ENCODE results near the gene PAK6. TPM values are rescaled to one million over a fixed set of nuclear protein-coding genes. Genes with fewer than 3 reads are reported as not detected.
A peak's percentile ranks its signal among the peaks of the same experiment; 100 is the strongest.

PAK6 gene
- total RNA-seq, 1 donor = not detected

DNA sequence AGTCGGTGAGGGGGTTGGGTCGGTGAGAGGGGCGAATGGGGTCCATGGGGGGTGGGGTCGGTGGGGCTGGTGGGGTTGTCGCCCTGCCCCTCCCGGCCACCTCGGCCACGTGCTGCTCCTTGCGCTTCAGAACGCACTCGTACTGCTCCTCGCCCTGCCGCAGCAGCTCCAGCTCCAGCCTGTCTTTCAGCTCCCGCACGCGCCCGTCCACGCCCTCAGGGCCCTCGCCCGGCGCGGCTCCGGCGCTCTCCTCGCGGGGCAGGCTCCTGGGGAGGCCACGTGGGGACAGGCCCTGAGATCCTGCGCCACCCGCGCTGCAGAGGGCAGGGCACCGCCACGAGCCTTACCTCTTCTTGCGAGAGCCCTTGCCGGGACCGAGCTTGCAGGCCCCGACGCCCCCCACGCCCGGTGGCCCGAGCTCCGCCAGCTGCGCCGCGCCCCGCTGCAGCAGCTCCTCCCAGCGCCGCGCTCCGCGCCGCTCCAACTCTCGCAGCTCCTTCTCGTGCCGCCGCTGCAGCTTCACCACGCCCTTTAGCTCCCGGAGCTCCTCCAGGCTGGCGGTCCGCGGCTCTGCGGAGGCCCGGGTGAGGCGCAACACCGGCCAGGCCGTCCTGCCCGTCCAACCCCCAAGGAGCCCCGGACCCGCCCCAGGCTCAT, 52.2 kb downstream of the PAK6 start:
- H3K4me2 ChIP-seq (ENCODE audit: insufficient read depth, low read length) = peak overlapping the region; percentile 66
- H4K20me1 ChIP-seq (ENCODE audit: insufficient read depth, low read length) = no peaks in the 10 kb centered on the region
- H3K36me3 ChIP-seq (ENCODE audit: insufficient read depth, low read length) = no peaks in the 10 kb centered on the region
- H2AFZ ChIP-seq (ENCODE audit: low read length) = peak overlapping the region; percentile 72
- H3K27me3 ChIP-seq (ENCODE audit: insufficient read depth, low read length) = peaks cover 31% of the 10 kb centered on the region
- DNase-seq (ENCODE audit: insufficient read length, low spot score, missing footprints) = peak; percentile 98
- no peak overlapping the region for H3K27ac ChIP-seq (ENCODE audit: low read depth, low read length)
- TF ChIP-seq, protein P1, sequence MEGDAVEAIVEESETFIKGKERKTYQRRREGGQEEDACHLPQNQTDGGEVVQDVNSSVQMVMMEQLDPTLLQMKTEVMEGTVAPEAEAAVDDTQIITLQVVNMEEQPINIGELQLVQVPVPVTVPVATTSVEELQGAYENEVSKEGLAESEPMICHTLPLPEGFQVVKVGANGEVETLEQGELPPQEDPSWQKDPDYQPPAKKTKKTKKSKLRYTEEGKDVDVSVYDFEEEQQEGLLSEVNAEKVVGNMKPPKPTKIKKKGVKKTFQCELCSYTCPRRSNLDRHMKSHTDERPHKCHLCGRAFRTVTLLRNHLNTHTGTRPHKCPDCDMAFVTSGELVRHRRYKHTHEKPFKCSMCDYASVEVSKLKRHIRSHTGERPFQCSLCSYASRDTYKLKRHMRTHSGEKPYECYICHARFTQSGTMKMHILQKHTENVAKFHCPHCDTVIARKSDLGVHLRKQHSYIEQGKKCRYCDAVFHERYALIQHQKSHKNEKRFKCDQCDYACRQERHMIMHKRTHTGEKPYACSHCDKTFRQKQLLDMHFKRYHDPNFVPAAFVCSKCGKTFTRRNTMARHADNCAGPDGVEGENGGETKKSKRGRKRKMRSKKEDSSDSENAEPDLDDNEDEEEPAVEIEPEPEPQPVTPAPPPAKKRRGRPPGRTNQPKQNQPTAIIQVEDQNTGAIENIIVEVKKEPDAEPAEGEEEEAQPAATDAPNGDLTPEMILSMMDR (IDR thresholded peaks at IDR 0.05; ENCODE audit: extremely low read depth, low read depth, low read length) = no peak
- H3K9me3 ChIP-seq (ENCODE audit: low read depth, low read length) = no peaks in the 10 kb centered on the region
- no peaks in the 10 kb centered on the region for H3K4me1 ChIP-seq (ENCODE audit: insufficient read depth, low read length)
- H3K79me2 ChIP-seq (ENCODE audit: insufficient read depth, low read length) = no peaks in the 10 kb centered on the region
- H3K4me3 ChIP-seq (ENCODE audit: insufficient read depth, low read length) = peak overlapping the region; percentile 57

DNA sequence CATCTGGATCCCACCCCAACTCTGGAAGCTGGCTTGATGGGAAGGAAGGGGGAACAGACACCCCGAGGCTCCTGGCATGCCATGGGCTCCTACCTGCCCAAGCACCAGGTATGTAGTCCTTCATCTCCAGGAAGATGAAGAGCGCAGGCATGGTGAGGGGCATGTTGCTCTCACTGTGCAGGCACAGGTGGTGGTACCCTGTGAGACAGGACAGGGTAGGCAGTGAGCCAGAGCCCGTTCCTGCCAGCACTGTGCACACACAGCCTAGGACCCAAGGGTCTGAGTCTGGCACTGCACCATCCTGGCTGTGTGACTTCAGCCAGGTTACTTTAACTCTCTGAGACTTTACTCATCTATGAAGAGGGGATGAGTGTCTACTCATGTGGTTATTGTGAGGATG, 53.4 kb downstream of the PAK6 start:
- H3K79me2 ChIP-seq (ENCODE audit: insufficient read depth, low read length) = no peaks in the 10 kb centered on the region
- H3K27ac ChIP-seq (ENCODE audit: low read depth, low read length) = no peak overlapping the region
- no peak for DNase-seq (ENCODE audit: insufficient read length, low spot score, missing footprints)
- peaks cover 39% of the 10 kb centered on the region for H3K27me3 ChIP-seq (ENCODE audit: insufficient read depth, low read length)
- H3K4me2 ChIP-seq (ENCODE audit: insufficient read depth, low read length) = no peak overlapping the region
- no peaks in the 10 kb centered on the region for H3K4me1 ChIP-seq (ENCODE audit: insufficient read depth, low read length)
- H3K36me3 ChIP-seq (ENCODE audit: insufficient read depth, low read length) = no peaks in the 10 kb centered on the region
- H4K20me1 ChIP-seq (ENCODE audit: insufficient read depth, low read length) = no peaks in the 10 kb centered on the region
- H3K9me3 ChIP-seq (ENCODE audit: low read depth, low read length) = no peaks in the 10 kb centered on the region
- H3K4me3 ChIP-seq (ENCODE audit: insufficient read depth, low read length) = no peak overlapping the region
- H2AFZ ChIP-seq (ENCODE audit: low read length) = no peak overlapping the region
- TF ChIP-seq, protein P1 (IDR thresholded peaks at IDR 0.05; ENCODE audit: extremely low read depth, low read depth, low read length) = no peak

DNA sequence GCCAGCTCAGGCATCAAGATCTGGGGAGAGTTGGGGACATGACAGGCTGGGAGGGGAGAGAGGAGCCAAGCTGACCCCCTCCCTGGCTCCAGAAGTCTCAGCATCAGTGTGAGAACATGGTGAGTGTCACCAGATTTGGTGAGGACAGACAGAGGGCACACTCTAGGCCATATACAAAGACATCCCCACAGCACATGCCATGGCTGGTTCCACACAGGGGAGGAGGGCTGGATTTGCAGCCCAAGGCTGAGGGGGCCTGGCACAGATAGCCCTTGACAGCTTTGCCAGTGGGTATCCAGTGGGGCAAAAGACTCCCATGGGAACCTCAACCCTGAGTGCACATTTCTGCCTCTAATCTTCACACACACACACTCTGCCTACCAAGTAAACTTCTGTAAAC, 54.1 kb downstream of the PAK6 start:
- TF ChIP-seq, protein P1 (IDR thresholded peaks at IDR 0.05; ENCODE audit: extremely low read depth, low read depth, low read length) = no peak
- Histone ChIP-seq H3K4me2 (ENCODE audit: insufficient read depth, low read length) (no peak overlapping the region), H4K20me1 (ENCODE audit: insufficient read depth, low read length) (no peaks in the 10 kb centered on the region), H3K27ac (ENCODE audit: low read depth, low read length) (no peak overlapping the region), H2AFZ (ENCODE audit: low read length) (no peak overlapping the region), H3K4me3 (ENCODE audit: insufficient read depth, low read length) (no peak overlapping the region), H3K27me3 (ENCODE audit: insufficient read depth, low read length) (peaks cover 44% of the 10 kb centered on the region), H3K9me3 (ENCODE audit: low read depth, low read length) (no peaks in the 10 kb centered on the region), H3K36me3 (ENCODE audit: insufficient read depth, low read length) (no peaks in the 10 kb centered on the region), H3K4me1 (ENCODE audit: insufficient read depth, low read length) (no peaks in the 10 kb centered on the region), H3K79me2 (ENCODE audit: insufficient read depth, low read length) (no peaks in the 10 kb centered on the region)
- peak; percentile 87 for DNase-seq (ENCODE audit: insufficient read length, low spot score, missing footprints)

DNA sequence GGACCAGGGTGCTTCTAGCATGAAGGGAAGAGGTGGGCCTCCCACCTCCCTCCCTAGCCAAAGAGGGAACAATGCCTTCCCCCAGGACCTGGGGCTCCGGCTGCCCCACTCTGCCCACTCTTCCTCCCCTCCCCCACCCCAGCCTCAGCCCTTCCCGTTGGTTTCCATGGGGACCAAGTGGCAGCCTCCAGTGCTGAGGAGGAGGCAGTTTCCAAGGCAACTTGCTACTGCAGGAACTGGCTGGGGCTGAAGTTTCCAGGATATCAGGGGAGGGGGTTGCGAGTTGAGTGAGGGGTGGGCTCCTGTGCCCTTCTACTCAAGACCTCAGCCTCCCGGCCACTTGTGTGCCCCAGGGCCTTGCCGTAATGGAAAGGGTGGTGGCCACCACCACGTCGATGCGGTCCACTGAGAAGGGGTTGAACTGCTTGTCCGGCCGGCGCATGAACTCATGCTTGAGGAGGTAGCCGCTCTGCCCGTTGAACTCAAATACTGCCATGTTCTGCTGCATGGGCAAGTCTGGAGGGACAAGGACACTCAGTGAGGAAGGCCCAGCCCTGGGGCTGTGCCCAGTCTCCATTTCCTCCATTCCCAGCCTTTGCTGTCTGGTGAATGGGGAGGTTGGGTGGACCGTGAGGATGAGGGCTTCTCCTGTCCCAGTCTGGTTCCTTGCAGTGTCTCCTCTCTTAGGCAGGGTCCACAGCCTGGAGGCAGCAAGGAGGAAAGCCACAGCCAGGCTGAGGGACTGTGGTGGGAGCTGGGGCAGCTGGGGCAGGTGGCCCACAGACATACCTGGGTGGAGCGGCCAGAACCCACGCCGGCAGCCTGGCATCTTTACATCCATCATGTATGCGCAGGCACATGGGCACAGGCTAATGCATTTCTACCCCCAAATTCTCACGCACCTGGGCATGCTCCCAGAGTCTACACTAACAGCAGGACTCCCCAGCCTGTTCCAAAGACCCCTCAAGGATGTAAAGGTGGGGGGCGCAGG, 55.3 kb downstream of the PAK6 start:
- H4K20me1 ChIP-seq (ENCODE audit: insufficient read depth, low read length) = no peaks in the 10 kb centered on the region
- H3K4me1 ChIP-seq (ENCODE audit: insufficient read depth, low read length) = no peaks in the 10 kb centered on the region
- TF ChIP-seq, protein P1 (IDR thresholded peaks at IDR 0.05; ENCODE audit: extremely low read depth, low read depth, low read length) = no peak
- DNase-seq (ENCODE audit: insufficient read length, low spot score, missing footprints) = peak; percentile 61
- no peaks in the 10 kb centered on the region for H3K79me2 ChIP-seq (ENCODE audit: insufficient read depth, low read length)
- H3K27ac ChIP-seq (ENCODE audit: low read depth, low read length) = no peak overlapping the region
- no peak overlapping the region for H3K4me2 ChIP-seq (ENCODE audit: insufficient read depth, low read length)
- peaks cover 3% of the 10 kb centered on the region for H3K9me3 ChIP-seq (ENCODE audit: low read depth, low read length)
- H3K27me3 ChIP-seq (ENCODE audit: insufficient read depth, low read length) = peaks cover 46% of the 10 kb centered on the region
- no peak overlapping the region for H2AFZ ChIP-seq (ENCODE audit: low read length)
- H3K36me3 ChIP-seq (ENCODE audit: insufficient read depth, low read length) = no peaks in the 10 kb centered on the region
- no peak overlapping the region for H3K4me3 ChIP-seq (ENCODE audit: insufficient read depth, low read length)

Measured in osteoblast (primary cell).